HepG2 (cell line): ENCODE data around the gene MBL2. TPM values are rescaled to one million over a fixed set of nuclear protein-coding genes. Genes with fewer than 3 reads are reported as not detected.

Experiments used
- ATAC-seq: fragments of 200-7000 bp; cut with Tn5 transposase; 3 replicates; pipeline ENCODE4 v1.9.1; 2020; ENCODE audit warnings: mild to moderate bottlenecking, moderate library complexity
- BruUV-seq: library from RNA; stranded (reverse); fragments of 400-500 nt; replicated peaks from 2 replicates; lab custom pipeline; 2021; lab: Mats Ljungman, UMichigan
- CTCF ChIA-PET: fragments of 300-600 bp; formaldehyde crosslinking; extraction: SDS; loops from one replicate; lab custom pipeline; 2021; ENCODE audit warnings: low total read pairs, inconsistent platforms, low intra/inter-chr PET ratio; lab: Yijun Ruan, JAX
- POLR2A ChIA-PET: fragments of 350-600 bp; sonication (Branson Sonifier 250); formaldehyde crosslinking; loops from one replicate; lab custom pipeline; 2020; ENCODE audit warnings: antibody characterized with exemption, inconsistent platforms; lab: Yijun Ruan, JAX
- DNase-seq: peaks from one replicate; pipeline ENCODE4 v3.0.0-alpha.2; 2015; ENCODE audit warnings: low spot score
- FAIRE-seq: peaks from 3 replicates; lab custom pipeline; 2011; peaks lifted over from hg19 to GRCh38; lab: Jason Lieb, UNC
- H2AFZ ChIP-seq: one replicate; pipeline ENCODE4 v1.6.1; 2011; ENCODE audit warnings: low read length, inconsistent platforms
- H3K27ac ChIP-seq: fragments of 300-600 bp; 3 replicates; pipeline ENCODE4 v1.8.0; 2011; ENCODE audit warnings: mixed run types, mild to moderate bottlenecking, mixed read lengths, low read length, inconsistent platforms; ENCODE audit not compliant: insufficient read depth; ENCODE audit errors: extremely low read length
- H3K27me3 ChIP-seq, 2 experiments: fragments of 200-600 bp in 1 of 2; 2 replicates in 1 of 2; 3 replicates in 1 of 2; pipeline versions ENCODE4 v1.6.0 to v1.8.0; 2011; ENCODE audit warnings: low read length in 2 of 2, mild to moderate bottlenecking in 2 of 2, moderate library complexity in 2 of 2, inconsistent platforms in 1 of 2; ENCODE audit not compliant: insufficient read depth in 2 of 2, control insufficient read depth in 1 of 2
- H3K36me3 ChIP-seq, 2 experiments: fragments of 200-600 bp in 1 of 2; replicated peaks in 1 of 2; 2 replicates in 1 of 2; 3 replicates in 1 of 2; pipeline versions ENCODE4 v1.5.1 to v1.8.0; 2011; ENCODE audit warnings: low read length in 2 of 2, inconsistent platforms in 1 of 2; ENCODE audit not compliant: insufficient read depth in 2 of 2, control insufficient read depth in 1 of 2
- H3K4me1 ChIP-seq: 2 replicates; pipeline ENCODE4 v1.5.1; 2012; ENCODE audit warnings: low read length, inconsistent platforms; ENCODE audit not compliant: insufficient read depth
- H3K4me2 ChIP-seq: 2 replicates; pipeline ENCODE4 v1.6.0; 2011; ENCODE audit warnings: low read depth, low read length, inconsistent platforms
- H3K4me3 ChIP-seq, 3 experiments: fragments of 200-600 bp in 1 of 3; sonication (generic), shearing (Covaris generic) in 1 of 3; replicated peaks in 1 of 3; 2 replicates each; pipeline ENCODE4 v1.5.1; 2011 to 2016; ENCODE audit warnings: low read length in 3 of 3, inconsistent platforms in 2 of 3, low read depth in 2 of 3, mild to moderate bottlenecking in 2 of 3, control low read depth in 1 of 3, mixed read lengths in 1 of 3; ENCODE audit not compliant: insufficient read depth in 1 of 3
- H3K79me2 ChIP-seq: one replicate; pipeline ENCODE4 v1.6.1; 2011; ENCODE audit warnings: low read length, inconsistent platforms; ENCODE audit not compliant: insufficient read depth
- H3K9ac ChIP-seq: 2 replicates; pipeline ENCODE4 v1.6.0; 2011; ENCODE audit warnings: mild to moderate bottlenecking, low read depth, low read length, inconsistent platforms; ENCODE audit not compliant: insufficient read depth
- H3K9me3 ChIP-seq: 2 replicates; pipeline ENCODE4 v1.5.1; 2012; ENCODE audit warnings: mild to moderate bottlenecking, low read length
- H4K20me1 ChIP-seq: 2 replicates; pipeline ENCODE4 v1.6.0; 2011; ENCODE audit warnings: inconsistent platforms, mild to moderate bottlenecking, low read length, moderate library complexity; ENCODE audit not compliant: insufficient read depth
- CEBPB ChIP-seq: IDR thresholded peaks from 2 replicates; pipeline ENCODE4 v1.6.1; 2011; ENCODE audit warnings: low read depth, low read length, improper control_type of control experiment, borderline replicate concordance
- KAT8 ChIP-seq: IDR thresholded peaks from 2 replicates; pipeline ENCODE4 v1.6.1; 2016; ENCODE audit warnings: missing genetic modification reagents, missing compliant biosample characterization
- NFE2L1 ChIP-seq: sonication (generic); formaldehyde crosslinking; IDR thresholded peaks from 2 replicates; pipeline ENCODE4 v1.4.0; 2020; ENCODE audit warnings: missing genetic modification reagents, mild to moderate bottlenecking, borderline replicate concordance
- RBAK ChIP-seq: sonication (generic); formaldehyde crosslinking; IDR thresholded peaks from 2 replicates; pipeline ENCODE4 v1.5.1; 2020; ENCODE audit warnings: mild to moderate bottlenecking, missing genetic modification reagents
- RFX5 ChIP-seq: IDR thresholded peaks from 2 replicates; pipeline ENCODE4 v1.6.1; 2011; ENCODE audit warnings: low read depth, low read length, improper control_type of control experiment
- TCF7L2 ChIP-seq: IDR thresholded peaks from 2 replicates; pipeline ENCODE4 v1.6.1; 2011; ENCODE audit warnings: mild to moderate bottlenecking, low read depth, low read length, moderate library complexity
- WGBS: methylation state at CpG from one replicate; pipeline ENCODE4 v1.1.6; 2017; ENCODE audit warnings: low lambda C conversion rate; 5-methylcytosine and 5-hydroxymethylcytosine counted together
- in situ Hi-C: cut with HindIII; loops from 2 replicates; pipeline ENCODE4 v1.10.0; 2017; ENCODE audit warnings: low pct_unique_long_range_greater_than_20kb; ENCODE audit not compliant: extremely low pct_ligation_motif_present
- intact Hi-C: fragments of 100-400 bp; cut with micrococcal nuclease; formaldehyde crosslinking; loops from one replicate; pipeline ENCODE4 v1.10.0; 2022; ENCODE audit not compliant: unreplicated experiment
- polyA plus RNA-seq, 8 experiments: library from polyadenylated mRNA; depleted of rRNA in 3 of 8; stranded (reverse) in 7 of 8; unstranded in 1 of 8; fragments of >200 nt; fragmentation: Illumina TruSeq in 4 of 8; extraction: Trizol in 4 of 8; gene quantifications; 2 replicates each; pipeline versions ENCODE4 v1.2.1 to v1.2.3, GENCODE V29; 2011 to 2016; ENCODE audit warnings: low read depth in 4 of 8, missing spikeins in 1 of 8, mixed read lengths in 1 of 8; ENCODE audit not compliant: insufficient read depth in 1 of 8
- total RNA-seq, 5 experiments: library from RNA; depleted of rRNA; stranded (reverse); fragments of >200 nt; fragmentation: Illumina TruSeq; extraction: Trizol; gene quantifications; 2 replicates each; pipeline ENCODE4 v1.2.3, GENCODE V29; 2016; ENCODE audit warnings: low read depth in 1 of 5
- TF ChIP-seq, protein P1 (sequence below), 2 experiments: IDR thresholded peaks; 2 replicates each; pipeline ENCODE4 v1.6.1; 2011 to 2012; ENCODE audit warnings: low read length in 2 of 2, borderline replicate concordance in 1 of 2, low read depth in 1 of 2, mild to moderate bottlenecking in 1 of 2, moderate library complexity in 1 of 2

MBL2 gene
- total and polyA plus RNA-seq, 2 of the 13 experiments (the other 11 are each of a cell fraction or from before 2014, with no cell fraction given), result 9.6 to 16.2 TPM

DNA sequence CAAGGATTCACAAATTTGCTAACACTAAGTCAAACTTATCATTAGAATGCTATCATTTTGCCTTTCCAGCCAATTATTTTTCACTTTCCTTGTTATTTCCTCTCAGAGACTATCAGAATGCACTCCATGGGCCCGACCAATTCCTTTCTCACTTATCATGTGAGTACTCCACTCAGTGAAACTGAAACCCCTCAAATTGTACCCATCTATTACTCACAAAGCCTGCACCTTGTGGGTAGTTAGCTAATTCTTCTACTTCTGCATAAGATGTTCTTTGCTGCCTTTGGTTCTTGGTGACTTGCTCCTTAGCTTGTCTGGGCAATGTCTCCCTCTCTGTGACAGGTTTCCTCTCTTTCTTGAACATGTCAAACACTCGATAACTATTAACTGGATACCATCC lies 35.2 kb upstream of the MBL2 start:
- no TSS peak for BruUV-seq
- WGBS, result 18% methylated on average over 2 of the region's 2 CpGs
- H3K36me3 ChIP-seq, result no peaks in the 10 kb centered on the region
- DNase-seq (no peak), FAIRE-seq (no peak), ATAC-seq (no peak)
- no peak overlapping the region for H2AFZ ChIP-seq
- no peak overlapping the region for H3K27ac ChIP-seq
- H3K4me1 ChIP-seq, result peaks cover 10% of the 10 kb centered on the region
- in situ Hi-C loops (no loop called here), intact Hi-C loops (no loop called here)
- TF ChIP-seq RBAK (CRISPR knock-in tag) (no peak), CEBPB (no peak)
- H3K27me3 ChIP-seq, result peaks cover 0 to 9% of the 10 kb centered on the region in 2 experiments; a peak in 2 of 5 replicates
- no peak overlapping the region for H3K4me2 ChIP-seq
- no peaks in the 10 kb centered on the region for H4K20me1 ChIP-seq
- H3K9ac ChIP-seq, result no peak overlapping the region
- no peaks in the 10 kb centered on the region for H3K79me2 ChIP-seq
- CTCF ChIA-PET, result no interaction called here
- no peak overlapping the region for H3K4me3 ChIP-seq
- H3K9me3 ChIP-seq, result no peaks in the 10 kb centered on the region
- POLR2A ChIA-PET, result no interaction called here

DNA sequence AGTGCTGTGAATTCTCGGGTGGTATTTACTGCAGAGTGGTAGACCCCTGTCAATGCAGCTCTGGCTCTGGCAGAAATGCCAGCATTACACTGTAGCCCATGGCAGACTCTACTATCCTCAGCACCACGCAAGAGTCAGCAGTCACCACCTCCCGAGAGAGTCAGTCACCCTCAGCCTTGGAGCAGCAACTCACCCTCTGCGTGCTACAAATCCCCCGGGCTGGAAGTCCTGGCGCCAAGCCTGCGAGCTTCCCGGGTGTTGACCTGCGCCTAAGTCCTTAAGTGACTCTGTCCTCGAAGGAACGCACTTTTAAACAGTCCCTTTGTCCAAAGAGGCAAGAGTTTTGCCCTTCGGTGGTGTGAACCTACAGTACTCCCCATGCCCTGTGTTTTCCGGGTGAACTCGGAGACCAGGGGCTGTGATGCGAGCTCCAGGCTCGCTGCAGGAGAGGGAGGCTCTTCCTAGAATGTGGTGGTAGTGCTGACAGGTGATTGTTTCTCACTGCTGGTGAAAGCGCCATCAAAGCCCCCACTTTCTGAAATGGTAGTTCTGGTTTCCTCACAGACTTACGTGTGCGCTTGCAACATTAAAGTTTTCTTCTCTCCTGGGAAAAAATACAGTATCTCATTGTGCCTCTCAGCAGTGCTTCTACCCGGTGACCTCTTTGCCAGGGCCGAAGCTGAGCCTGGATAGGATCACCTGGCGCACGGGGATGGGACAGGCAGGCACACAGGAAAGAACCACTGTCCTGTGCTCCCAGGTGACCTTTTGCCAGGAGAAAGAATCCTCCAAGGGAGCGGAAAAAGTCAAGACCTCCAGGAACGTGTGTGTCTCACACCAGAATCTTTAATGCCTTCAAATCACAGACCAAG lies 33.1 kb upstream of the MBL2 start:
- intact Hi-C loops, result no loop called here
- H3K4me2 ChIP-seq, result peak overlapping the region; percentile 62
- DNase-seq (no peak), FAIRE-seq (no peak), ATAC-seq (peak; percentile 83)
- H3K9me3 ChIP-seq, result no peaks in the 10 kb centered on the region
- H3K27me3 ChIP-seq, result peaks cover 0 to 9% of the 10 kb centered on the region in 2 experiments; a peak in 2 of 5 replicates
- no peaks in the 10 kb centered on the region for H3K36me3 ChIP-seq
- 21% methylated on average over 15 of the region's 25 CpGs for WGBS
- TF ChIP-seq KAT8 (CRISPR knock-in tag), result no peak
- TF ChIP-seq, protein P1, sequence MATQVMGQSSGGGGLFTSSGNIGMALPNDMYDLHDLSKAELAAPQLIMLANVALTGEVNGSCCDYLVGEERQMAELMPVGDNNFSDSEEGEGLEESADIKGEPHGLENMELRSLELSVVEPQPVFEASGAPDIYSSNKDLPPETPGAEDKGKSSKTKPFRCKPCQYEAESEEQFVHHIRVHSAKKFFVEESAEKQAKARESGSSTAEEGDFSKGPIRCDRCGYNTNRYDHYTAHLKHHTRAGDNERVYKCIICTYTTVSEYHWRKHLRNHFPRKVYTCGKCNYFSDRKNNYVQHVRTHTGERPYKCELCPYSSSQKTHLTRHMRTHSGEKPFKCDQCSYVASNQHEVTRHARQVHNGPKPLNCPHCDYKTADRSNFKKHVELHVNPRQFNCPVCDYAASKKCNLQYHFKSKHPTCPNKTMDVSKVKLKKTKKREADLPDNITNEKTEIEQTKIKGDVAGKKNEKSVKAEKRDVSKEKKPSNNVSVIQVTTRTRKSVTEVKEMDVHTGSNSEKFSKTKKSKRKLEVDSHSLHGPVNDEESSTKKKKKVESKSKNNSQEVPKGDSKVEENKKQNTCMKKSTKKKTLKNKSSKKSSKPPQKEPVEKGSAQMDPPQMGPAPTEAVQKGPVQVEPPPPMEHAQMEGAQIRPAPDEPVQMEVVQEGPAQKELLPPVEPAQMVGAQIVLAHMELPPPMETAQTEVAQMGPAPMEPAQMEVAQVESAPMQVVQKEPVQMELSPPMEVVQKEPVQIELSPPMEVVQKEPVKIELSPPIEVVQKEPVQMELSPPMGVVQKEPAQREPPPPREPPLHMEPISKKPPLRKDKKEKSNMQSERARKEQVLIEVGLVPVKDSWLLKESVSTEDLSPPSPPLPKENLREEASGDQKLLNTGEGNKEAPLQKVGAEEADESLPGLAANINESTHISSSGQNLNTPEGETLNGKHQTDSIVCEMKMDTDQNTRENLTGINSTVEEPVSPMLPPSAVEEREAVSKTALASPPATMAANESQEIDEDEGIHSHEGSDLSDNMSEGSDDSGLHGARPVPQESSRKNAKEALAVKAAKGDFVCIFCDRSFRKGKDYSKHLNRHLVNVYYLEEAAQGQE (IDR thresholded peaks at IDR 0.05; ENCODE audit: borderline replicate concordance in 1 of 2, low read depth in 1 of 2, low read length in 2 of 2), result no peak
- no peak for TF ChIP-seq TCF7L2
- TF ChIP-seq RFX5, result 0 out of 2 replicates have a peak, but pooled peaks have one; percentile 30
- no peak for TF ChIP-seq NFE2L1 (CRISPR knock-in tag)
- H3K4me3 ChIP-seq, result peak overlapping the region in 1 of 3 experiments; percentile 40; a peak in 1 of 6 replicates
- no peaks in the 10 kb centered on the region for H4K20me1 ChIP-seq
- CTCF ChIA-PET, result no interaction called here
- in situ Hi-C loops, result no loop called here
- no peak overlapping the region for H3K9ac ChIP-seq
- POLR2A ChIA-PET, result no interaction called here
- no peaks in the 10 kb centered on the region for H3K79me2 ChIP-seq
- no TSS peak for BruUV-seq
- no peak overlapping the region for H2AFZ ChIP-seq
- H3K27ac ChIP-seq, result no peak overlapping the region
- H3K4me1 ChIP-seq, result peaks cover 10% of the 10 kb centered on the region
